IPS-NIHi7 (cell line): ENCODE results near the gene CKS1B.

Source experiments
- DNase-seq: peaks from one replicate; pipeline ENCODE4 v3.0.0; 2012; ENCODE audit warnings: mixed read lengths; ENCODE audit errors: extremely low spot score

Gene CKS1B

GRCh38 chr1:154974102-154974807, at the start of gene CKS1B:
CKS1B (plus strand) TSS chr1:154974681; CDS start chr1:154974746, 65 bp downstream.
- DNase-seq, result peak; percentile 86

DNA sequence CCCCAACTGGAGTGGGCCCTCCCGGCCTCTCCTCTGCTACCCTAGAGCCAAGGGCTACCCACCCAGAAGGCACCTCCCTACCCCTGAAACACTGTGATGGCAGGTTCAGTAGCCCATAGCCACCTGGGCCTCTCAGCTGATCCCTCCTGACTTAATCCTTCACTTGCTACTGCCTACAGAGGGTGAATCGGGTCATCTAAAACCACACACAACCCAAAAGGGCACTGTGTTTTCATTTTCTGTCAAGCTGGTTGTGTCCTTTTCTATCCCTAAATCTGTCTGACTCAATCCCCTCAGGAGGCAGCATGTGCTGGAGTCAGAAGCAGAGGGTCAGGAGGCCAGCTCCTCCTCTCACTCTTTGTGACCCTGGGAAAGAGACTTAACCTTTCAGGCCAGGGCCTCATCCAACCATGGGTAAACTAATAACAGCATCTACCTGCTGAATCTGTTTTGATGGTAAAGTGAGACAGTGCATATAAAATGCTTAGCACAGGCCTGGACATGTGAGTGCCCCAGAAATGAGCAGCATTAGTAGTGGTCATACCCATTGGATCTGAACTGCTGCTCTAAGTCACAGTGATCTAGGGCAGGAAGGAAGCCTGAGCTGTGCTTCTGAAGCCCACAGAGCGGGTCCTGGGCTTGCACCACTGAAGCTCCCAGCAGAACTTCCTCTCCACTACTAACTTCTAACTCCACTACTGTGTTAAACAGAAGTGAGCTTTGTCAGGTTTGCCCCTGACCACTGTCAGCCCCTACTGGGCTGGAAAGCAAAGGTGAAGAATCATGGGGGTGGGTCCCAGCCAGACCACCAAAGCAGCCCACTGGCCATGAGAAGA, 48.9 kb upstream of the CKS1B start:
- no peak for DNase-seq

DNA sequence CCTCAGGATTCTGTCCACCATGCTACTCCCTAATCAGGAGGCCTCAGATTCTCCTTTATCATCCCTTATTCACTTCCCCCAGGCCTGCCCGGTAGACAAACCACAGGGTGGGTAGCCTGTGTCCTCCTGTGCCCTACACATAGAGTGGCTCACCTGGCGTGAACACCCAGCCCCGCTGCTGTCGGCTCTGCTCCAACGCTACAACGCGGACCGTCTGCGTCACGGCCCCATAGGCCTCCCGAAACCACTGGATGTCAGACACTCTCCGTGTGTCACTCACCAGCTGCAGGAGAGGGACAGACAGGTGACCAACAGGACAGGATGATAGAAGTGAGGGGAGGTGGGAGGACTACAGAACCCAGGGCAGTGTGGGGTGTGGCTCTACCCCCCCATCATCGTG, 48.3 kb upstream of the CKS1B start:
- DNase-seq, result no peak

DNA sequence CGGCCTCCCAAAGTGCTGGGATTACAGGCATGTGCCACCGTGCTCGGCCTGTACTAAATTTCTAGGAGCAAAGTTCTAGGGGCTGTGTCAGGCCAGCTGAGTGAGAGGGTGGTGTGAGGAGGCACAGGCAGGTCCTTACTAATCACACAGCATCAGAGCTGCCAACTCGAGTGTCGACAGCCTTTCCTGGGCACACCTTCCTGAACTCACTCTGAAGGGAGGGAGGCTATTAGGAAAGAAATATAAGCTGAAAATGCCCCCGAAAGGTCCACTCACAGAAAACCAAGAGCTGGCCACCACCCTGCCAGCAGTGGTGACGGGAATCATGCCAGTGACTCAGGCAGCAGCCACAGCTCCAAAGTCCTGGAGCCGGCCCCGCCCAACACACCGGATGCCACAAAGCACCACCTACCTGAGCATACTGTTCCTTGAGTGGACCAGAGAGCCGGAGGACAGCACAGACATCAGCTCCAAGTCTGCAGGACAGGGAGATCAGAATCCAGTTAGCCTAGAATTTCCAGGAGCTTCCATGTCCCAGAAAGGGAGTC, 42.5 kb upstream of the CKS1B start:
- DNase-seq, result no peak

- DNase-seq, result no peak
These were observed 40.0 kb upstream of the CKS1B start for GRCh38 chr1:154934358-154934948.

GRCh38 chr1:154935749-154936554, 38.5 kb upstream of the CKS1B start:
- DNase-seq, result no peak

GRCh38 chr1:154936555-154937084, 37.9 kb upstream of the CKS1B start, which contains the start of gene PMVK:
PMVK (minus strand) TSS chr1:154936719; CDS start chr1:154936685, 34 bp downstream.
- DNase-seq, result peak; percentile 97

DNA sequence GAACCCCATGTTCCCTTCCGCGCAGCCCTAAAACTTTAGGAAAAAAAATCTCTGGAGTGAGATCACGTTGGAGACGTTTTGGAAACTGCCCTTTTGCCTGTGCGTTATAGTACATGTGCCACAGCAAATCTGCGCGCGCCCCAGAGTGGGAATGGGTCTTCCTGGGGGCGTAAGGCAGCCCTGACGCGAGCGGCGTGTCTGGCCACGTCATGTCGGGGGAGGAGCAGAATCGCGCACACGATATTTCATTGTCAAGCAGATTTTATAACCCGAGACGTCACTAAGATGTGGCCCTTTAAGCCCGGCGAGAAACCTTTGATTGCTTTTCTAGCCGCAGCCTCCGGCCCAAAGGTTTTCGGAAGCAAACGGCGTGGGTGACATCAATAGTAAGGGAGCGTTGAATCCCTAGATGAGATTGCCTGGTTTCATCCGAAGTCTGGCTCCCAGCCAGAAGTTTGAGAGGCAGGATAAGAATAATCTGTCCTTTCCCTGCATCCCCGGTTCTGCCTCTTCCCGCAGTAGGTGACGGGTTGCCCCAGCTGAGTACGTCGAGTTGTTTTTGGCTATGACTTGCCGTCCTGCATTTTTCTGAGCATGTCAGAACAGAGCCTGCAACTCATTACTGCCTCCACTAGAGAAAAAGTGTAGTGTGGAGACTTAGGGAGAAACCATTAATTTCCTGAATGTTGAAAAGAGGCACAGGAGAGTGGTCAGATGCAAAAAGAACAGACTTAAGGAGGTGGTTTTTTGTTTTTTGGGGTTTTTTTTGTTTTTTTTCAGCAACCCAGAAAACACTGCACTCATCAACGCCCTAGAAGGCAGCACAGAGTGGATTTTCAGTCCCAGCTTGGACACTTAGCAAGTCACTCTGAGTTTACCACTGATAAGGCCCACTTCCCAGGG, 37.1 kb upstream of the CKS1B start:
- peak; percentile 90 for DNase-seq

GRCh38 chr1:154937988-154938386, 36.5 kb upstream of the CKS1B start:
- DNase-seq, result no peak

DNA sequence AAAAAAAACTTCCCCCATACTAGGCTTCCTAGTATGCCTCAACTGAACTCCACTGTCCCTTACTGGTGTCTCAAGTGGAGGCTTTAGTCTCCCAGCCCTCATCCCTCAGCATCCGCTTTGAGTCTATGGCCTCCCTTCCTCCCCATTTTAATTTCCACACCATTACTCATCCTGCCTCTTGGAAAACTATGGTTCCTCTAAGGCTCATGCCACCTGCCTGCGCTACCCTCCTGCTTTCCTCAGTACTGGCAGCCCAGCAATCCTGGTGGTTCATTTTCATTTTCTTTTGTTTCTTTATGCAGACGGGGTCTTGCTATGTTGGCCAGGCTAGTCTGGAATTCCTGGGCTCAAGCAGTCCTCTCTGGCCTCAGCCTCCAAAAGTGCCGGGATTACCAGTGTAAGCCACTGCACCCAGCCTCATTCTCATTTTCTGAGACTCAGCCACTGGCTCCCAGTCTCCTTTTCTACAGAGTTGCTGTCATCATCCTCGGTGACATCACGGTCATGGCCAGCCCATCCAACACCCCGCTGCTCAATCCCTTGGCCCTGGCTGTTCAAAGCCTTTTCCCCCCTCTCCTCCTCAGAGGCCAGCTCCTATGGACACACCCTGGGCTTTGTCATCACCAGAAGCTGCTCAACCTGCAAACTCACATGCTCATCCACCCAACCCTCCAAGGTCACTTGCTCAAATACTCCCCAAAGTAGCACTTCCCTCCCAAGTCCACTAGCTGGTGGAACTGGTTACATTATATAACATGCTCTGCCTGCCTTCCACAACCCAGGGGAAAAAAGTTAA, 35.7 kb upstream of the CKS1B start:
- no peak for DNase-seq

DNA sequence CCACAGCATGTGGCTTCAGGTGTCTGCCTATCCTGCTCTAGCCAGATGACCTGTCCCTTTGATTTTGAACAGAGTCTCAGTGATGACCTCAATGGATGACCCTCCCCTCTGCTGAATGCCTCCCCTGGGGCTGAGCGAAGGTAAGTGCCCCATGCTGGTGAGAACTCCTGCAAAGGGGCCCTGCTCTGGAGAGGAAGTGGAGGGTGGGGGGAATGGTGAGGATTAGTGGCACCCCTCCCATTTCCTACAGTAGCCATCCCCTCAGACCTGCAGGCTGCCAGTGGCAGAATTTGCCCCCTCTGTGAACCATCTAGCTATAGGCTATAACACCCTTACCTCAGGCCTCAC, 34.3 kb upstream of the CKS1B start:
- DNase-seq, result no peak

GRCh38 chr1:154940651-154941194, 33.8 kb upstream of the CKS1B start:
- DNase-seq, result no peak

DNA sequence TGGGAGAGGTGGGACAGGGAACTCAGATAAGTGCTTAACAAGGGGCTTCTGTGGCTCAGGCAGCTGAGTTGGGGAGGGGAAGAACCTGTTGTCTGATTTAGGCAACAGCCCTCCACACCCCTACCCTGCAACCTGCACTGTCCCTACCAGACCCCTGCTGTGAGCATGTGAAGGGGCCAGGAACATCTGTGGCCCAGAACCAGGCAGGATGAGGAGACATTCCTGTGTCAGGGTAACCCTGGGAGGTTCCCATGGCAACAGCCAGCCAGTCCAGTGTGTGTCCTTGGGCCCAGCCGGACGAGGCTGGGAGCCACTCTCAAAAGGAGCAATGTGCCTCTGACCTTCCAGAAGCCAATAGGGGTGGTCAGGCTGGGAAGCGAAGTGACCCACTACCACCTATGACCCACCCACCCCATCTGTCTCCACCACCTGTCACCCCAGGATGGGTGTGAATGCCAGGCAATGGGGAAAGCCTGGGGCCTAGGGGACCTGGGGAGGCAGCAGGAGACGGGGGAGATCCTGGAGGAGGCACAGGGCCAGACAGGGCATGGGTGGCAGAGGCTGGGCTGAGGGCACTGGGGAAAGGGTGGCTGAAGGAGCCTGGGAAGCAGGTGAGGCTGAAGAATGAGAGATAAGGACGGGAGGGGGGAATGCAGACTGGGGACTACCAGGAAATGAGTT, 33.0 kb upstream of the CKS1B start:
- no peak for DNase-seq

DNA sequence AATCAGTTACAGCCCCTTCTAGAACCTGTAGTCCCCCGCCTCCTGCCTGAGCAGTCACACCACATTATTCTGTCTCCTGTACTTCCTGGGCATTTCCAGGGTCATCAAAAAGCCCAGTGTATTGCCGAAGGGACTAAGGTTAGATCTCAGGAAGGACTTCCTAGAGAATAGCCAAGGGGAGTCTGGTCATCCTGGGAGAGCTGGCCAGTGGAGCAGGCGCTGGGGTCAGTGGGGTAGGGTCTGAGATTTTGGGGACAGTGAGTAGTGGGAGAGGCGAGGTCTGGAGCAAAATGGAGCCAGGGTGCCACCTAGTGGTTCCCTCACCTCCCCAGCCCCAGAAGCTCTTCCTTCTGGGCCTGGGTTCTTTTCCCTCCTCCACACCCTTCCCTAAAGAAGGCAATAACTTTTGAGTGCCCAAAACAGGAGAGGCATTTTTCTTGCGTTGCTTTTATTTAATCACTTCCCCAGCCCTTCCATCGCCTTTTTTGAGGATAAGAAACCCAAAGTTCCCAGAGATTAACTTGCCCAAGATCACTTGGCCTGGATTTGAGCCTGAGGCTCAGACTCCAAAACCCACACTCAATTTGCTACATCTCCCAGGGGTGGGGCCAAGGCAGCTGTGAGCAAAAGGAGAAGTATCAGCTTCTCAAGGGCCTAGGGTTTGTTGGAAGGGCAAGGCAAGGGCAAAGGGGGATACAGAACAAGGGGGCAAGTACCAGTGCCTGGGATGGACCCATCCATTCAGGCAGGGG, 30.7 kb upstream of the CKS1B start:
- peak; percentile 81 for DNase-seq

DNA sequence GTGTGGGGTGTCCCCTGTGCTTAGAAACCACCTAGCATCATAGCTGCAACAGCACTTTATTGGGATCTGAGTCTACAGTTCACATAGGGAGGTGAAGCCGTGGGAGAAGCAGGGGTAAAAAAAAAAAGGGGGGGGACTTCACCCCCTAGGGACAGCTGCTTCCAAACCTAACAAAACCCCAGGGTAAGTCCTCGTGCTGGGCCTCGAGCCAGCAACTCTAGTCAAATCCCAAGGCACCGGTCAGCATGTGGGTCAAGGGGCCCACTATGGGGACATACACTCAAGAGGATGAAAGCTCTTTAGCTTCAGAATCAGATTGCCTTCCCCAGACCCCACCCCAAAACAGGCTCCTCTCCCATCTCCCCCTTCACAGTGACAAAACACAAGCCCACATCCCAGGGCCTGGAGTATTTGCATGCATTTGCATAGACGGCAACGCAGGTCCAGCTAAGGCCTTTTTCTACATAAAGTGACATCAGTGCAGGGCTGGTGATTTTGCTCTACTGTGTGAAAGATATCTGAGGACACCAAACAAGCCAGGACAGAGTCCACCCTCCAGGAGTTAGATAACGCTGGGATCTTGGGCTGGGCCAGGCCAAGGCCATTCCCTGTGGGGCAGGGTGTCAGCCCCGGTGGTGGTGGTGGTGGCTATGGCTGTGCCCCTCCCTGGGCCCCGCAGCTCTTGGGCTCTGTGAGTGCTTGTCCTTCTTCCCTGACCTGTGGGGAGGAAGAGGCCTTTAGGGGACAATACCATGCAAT, 29.9 kb upstream of the CKS1B start:
- no peak for DNase-seq

DNA sequence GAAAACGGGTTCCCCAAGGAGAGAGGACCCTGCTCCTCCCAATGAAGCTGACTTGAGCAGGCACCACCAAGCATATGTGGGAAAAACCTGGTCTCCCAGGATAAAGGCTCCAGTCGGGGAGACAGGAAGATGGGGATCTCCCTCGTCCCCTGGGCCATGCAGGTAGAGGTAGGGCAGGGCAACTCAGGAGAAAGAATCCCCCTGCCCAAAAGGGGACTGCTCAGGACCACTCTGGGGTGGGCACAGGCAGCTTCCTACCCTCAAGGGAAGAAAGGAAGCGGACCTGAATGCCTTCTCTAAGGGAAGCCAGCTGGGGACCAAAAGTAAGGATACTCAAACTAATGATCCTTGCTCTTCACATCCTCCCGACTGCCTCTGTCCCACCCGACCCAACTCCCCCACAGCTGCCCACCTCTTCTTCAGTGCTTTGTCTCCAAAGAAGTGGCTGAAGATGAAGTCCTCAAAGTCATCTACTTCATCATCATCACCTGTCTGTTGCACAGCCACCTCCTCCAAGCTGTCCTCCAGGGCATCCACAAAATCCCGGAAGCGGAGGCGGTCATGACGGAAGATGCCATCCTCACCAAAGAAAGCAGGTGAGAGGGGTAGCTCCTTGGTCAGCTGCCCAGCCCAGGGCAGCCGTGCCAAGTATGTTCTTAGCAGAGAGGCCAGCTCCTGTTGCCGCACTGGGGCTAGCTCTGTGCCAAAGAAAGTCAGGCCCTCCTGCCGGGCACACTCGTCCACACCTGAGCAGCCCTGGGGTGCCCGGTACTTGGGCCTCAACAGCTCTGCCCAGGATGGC, 29.1 kb upstream of the CKS1B start:
- DNase-seq, result no peak
